ENCODE results near the gene ZSWIM9. TPM values are rescaled to one million over a fixed set of nuclear protein-coding genes. Genes with fewer than 3 reads are reported as not detected.

The ZSWIM9 gene
- total and polyA plus RNA-seq, 2 donors (not counting 3 experiments of a cell fraction or from before 2014, with no cell fraction given), result 1.0 to 8.6 TPM

DNA sequence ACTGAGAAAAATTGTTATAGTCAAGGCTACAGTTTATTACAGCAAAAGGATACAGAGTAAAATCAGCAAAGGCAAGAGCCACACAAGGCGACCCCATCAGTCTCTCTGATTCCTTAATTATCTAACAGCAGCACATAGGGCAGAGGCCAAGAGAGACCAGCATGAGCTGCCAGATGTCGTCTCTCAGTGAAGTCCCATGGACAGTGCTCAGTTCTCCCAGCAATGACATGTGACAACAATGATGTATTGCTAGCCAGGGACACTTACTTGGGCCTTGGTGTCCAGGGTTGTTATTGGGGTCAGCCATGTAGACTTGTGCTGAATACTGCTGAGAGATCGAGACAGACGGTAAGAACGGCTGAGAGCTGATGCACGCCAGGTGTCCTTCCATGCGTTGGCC lies 22.3 kb downstream of the ZSWIM9 start:
- no TSS peak for BruUV-seq (replicated peaks)
- Histone ChIP-seq H3K9ac (replicated peaks; ENCODE audit: extremely low read depth, insufficient read depth, low read length) (no peak overlapping the region), H3K36me3 (ENCODE audit: control insufficient read depth in 2 of 2, extremely low read depth in 1 of 2, insufficient read depth in 2 of 2, low read length in 2 of 2) (no peaks in the 10 kb centered on the region), H3K9me3 (replicated peaks; ENCODE audit: control insufficient read depth, insufficient read depth, low read length) (no peaks in the 10 kb centered on the region), H3K4me3 (replicated peaks in 1 of 3; ENCODE audit: insufficient read depth in 1 of 3, low read depth in 1 of 3, low read length in 3 of 3) (no peak overlapping the region), H3K9me1 (replicated peaks; ENCODE audit: control insufficient read depth, extremely low read depth, insufficient read depth, low read length) (no peaks in the 10 kb centered on the region), H3K27me3 (ENCODE audit: control insufficient read depth in 2 of 2, insufficient read depth in 2 of 2, low read length in 2 of 2) (no peaks in the 10 kb centered on the region), H3K27ac (ENCODE audit: insufficient read depth, low read depth, low read length) (no peak overlapping the region), H4K20me1 (replicated peaks; ENCODE audit: control insufficient read depth, extremely low read depth, insufficient read depth, low read length) (no peaks in the 10 kb centered on the region), H2AFZ (ENCODE audit: low read depth, low read length) (no peak overlapping the region), H3K79me2 (ENCODE audit: control insufficient read depth, insufficient read depth, low read length) (no peaks in the 10 kb centered on the region), H3K4me1 (ENCODE audit: control insufficient read depth, extremely low read depth, insufficient read depth, low read length) (peaks cover 7% of the 10 kb centered on the region), H3K4me2 (ENCODE audit: insufficient read depth, low read length) (no peak overlapping the region)
- dilution Hi-C loops (cut with MboI; ENCODE audit: extremely low pct_ligation_motif_present, low sequenced_read_pairs) (no loop called here), intact Hi-C loops (cut with micrococcal nuclease) (no loop called here)
- ChIA-PET CTCF (interaction anchor here (2.6 kb wide), 1 partner anchor 85 kb away, joined by 11 read pairs; no protein-coding TSS in a partner anchor), POLR2A (no interaction called here)
- TF ChIP-seq, protein P1, sequence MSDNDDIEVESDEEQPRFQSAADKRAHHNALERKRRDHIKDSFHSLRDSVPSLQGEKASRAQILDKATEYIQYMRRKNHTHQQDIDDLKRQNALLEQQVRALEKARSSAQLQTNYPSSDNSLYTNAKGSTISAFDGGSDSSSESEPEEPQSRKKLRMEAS (IDR thresholded peaks at IDR 0.05; ENCODE audit: insufficient read depth, insufficient read length), result no peak
- TF ChIP-seq GATA2 (IDR thresholded peaks at IDR 0.05; ENCODE audit: insufficient read depth, insufficient read length, low read depth, low read length), result no peak
- TF ChIP-seq FOS (IDR thresholded peaks at IDR 0.05; ENCODE audit: borderline replicate concordance, insufficient read depth, low read length), result no peak
- no peak for TF ChIP-seq JUN (IDR thresholded peaks at IDR 0.05; ENCODE audit: borderline replicate concordance, insufficient read depth, insufficient read length, low read depth)
- TF ChIP-seq MYC (IDR thresholded peaks at IDR 0.05; ENCODE audit: low read depth, low read length), result no peak
- TF ChIP-seq POLR2A (IDR thresholded peaks at IDR 0.05; ENCODE audit: low read depth, low read length), result no peak
- TF ChIP-seq, protein P2, sequence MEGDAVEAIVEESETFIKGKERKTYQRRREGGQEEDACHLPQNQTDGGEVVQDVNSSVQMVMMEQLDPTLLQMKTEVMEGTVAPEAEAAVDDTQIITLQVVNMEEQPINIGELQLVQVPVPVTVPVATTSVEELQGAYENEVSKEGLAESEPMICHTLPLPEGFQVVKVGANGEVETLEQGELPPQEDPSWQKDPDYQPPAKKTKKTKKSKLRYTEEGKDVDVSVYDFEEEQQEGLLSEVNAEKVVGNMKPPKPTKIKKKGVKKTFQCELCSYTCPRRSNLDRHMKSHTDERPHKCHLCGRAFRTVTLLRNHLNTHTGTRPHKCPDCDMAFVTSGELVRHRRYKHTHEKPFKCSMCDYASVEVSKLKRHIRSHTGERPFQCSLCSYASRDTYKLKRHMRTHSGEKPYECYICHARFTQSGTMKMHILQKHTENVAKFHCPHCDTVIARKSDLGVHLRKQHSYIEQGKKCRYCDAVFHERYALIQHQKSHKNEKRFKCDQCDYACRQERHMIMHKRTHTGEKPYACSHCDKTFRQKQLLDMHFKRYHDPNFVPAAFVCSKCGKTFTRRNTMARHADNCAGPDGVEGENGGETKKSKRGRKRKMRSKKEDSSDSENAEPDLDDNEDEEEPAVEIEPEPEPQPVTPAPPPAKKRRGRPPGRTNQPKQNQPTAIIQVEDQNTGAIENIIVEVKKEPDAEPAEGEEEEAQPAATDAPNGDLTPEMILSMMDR (IDR thresholded peaks at IDR 0.05; ENCODE audit: extremely low read depth in 1 of 2, insufficient read depth in 1 of 2, low read depth in 1 of 2, low read length in 2 of 2), result no peak
- no peak for TF ChIP-seq EZH2 (IDR thresholded peaks at IDR 0.05; ENCODE audit: borderline replicate concordance, low read depth, low read length, severe bottlenecking)
- TF ChIP-seq POLR2AphosphoS5 (IDR thresholded peaks at IDR 0.05; ENCODE audit: insufficient read depth, low read depth, low read length), result no peak
- DNase-seq (ENCODE audit: low read depth, low spot score) (no peak), FAIRE-seq (no peak)

Measured in endothelial cell of umbilical vein (primary cell).